Measurements from ENCODE around the gene RPS19.

DNA sequence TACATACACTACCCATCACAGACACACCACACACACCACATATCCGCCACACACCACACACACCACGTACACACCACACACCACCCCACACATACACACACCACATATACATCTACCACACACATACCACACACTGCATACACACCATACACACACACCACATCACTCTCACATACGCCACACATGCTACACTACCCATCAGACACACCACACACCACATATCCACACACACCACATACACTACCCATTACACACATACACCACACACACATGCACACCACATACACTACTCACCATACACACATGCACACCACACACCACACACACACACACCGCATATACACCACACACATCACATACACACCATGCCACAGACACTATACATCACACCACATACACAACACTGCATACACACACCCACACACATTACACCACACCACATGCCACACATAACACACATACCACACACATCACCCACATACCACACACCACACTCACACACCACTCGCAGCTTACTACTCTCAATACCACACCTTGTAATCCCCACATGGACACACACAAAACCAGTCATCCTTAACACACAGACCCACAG, 58.7 kb downstream of the RPS19 start:
- TF ChIP-seq, protein P1, sequence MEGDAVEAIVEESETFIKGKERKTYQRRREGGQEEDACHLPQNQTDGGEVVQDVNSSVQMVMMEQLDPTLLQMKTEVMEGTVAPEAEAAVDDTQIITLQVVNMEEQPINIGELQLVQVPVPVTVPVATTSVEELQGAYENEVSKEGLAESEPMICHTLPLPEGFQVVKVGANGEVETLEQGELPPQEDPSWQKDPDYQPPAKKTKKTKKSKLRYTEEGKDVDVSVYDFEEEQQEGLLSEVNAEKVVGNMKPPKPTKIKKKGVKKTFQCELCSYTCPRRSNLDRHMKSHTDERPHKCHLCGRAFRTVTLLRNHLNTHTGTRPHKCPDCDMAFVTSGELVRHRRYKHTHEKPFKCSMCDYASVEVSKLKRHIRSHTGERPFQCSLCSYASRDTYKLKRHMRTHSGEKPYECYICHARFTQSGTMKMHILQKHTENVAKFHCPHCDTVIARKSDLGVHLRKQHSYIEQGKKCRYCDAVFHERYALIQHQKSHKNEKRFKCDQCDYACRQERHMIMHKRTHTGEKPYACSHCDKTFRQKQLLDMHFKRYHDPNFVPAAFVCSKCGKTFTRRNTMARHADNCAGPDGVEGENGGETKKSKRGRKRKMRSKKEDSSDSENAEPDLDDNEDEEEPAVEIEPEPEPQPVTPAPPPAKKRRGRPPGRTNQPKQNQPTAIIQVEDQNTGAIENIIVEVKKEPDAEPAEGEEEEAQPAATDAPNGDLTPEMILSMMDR (IDR thresholded peaks at IDR 0.05), result no peak
- TF ChIP-seq POLR2AphosphoS5 (IDR thresholded peaks at IDR 0.05) (no peak), POLR2A (IDR thresholded peaks at IDR 0.05; ENCODE audit: low read depth) (no peak), EP300 (IDR thresholded peaks at IDR 0.05) (no peak)

Measured in esophagus muscularis mucosa (tissue), 4 donors.